Heart left ventricle (tissue), 16 donors: ENCODE results near the gene GPR78. TPM values are rescaled to one million over a fixed set of nuclear protein-coding genes. Genes with fewer than 3 reads are reported as not detected.

ENCODE experiments used
- ATAC-seq, 4 donors: fragments of 200-7000 bp; cut with Tn5 transposase; one replicate each; pipeline ENCODE4 v1.9.1; 2020 to 2022; ENCODE audit warnings: moderate library complexity in 4 of 4, mild to moderate bottlenecking in 3 of 4, moderate number of reproducible peaks in 1 of 4
- DNase-seq, 5 donors: peaks; one replicate each; pipeline ENCODE4 v3.0.0-alpha.2; 2020
- H3K27ac ChIP-seq, 12 donors: fragments of 200-600 bp; sonication (generic) in 4 of 12; one replicate each; pipeline versions ENCODE4 v1.5.0 to v1.8.0; 2016 to 2022; ENCODE audit warnings: mild to moderate bottlenecking in 2 of 12
- H3K27me3 ChIP-seq, 9 donors: fragments of 200-600 bp; sonication (generic) in 2 of 9; one replicate each; pipeline versions ENCODE4 v1.5.1 to v1.8.0; 2016 to 2022; ENCODE audit warnings: mild to moderate bottlenecking in 3 of 9
- H3K36me3 ChIP-seq, 9 donors: fragments of 200-600 bp; sonication (generic) in 2 of 9; one replicate each; pipeline versions ENCODE4 v1.5.0 to v1.8.0; 2018 to 2022; ENCODE audit warnings: mild to moderate bottlenecking in 2 of 9
- H3K4me1 ChIP-seq, 12 donors: fragments of 200-600 bp; sonication (generic) in 4 of 12; one replicate each; pipeline versions ENCODE4 v1.5.0 to v1.8.0; 2016 to 2022; ENCODE audit warnings: mild to moderate bottlenecking in 3 of 12
- H3K4me3 ChIP-seq, 12 donors: fragments of 200-600 bp; sonication (generic) in 4 of 12; one replicate each; pipeline versions ENCODE4 v1.5.0 to v1.8.0; 2017 to 2022; ENCODE audit warnings: mild to moderate bottlenecking in 9 of 12, moderate library complexity in 4 of 12
- H3K9me3 ChIP-seq, 12 donors: fragments of 200-600 bp; sonication (generic) in 4 of 12; one replicate each; pipeline versions ENCODE4 v1.5.0 to v1.8.0; 2016 to 2022; ENCODE audit warnings: mild to moderate bottlenecking in 1 of 12
- CTCF ChIP-seq, 12 donors: fragments of 200-600 bp; sonication (generic) in 4 of 12; IDR thresholded peaks; one replicate each; pipeline versions ENCODE4 v1.5.0 to v1.8.0; 2018 to 2022; ENCODE audit warnings: antibody characterized with exemption in 12 of 12, mild to moderate bottlenecking in 5 of 12
- POLR2A ChIP-seq, 2 donors: fragments of 450-650 bp; IDR thresholded peaks; one replicate each; pipeline ENCODE4 v1.6.1; 2017; ENCODE audit warnings: antibody characterized with exemption in 2 of 2, mild to moderate bottlenecking in 2 of 2, moderate library complexity in 2 of 2
- WGBS, 4 donors: extraction: QIAGEN DNeasy Blood & Tissue Kit in 2 of 4; methylation state at CpG; one replicate each; pipeline versions ENCODE4 v1.1.5 to v1.1.7; 2013 to 2018; 5-methylcytosine and 5-hydroxymethylcytosine counted together
- intact Hi-C, 10 donors: fragments of 100-400 bp; cut with DNase I; formaldehyde crosslinking; loops; one replicate each; pipeline versions ENCODE4 v1.11.1 to v1.14.2; 2022
- polyA plus RNA-seq, 2 donors: library from polyadenylated mRNA; stranded (reverse); fragments of 200-250 nt; gene quantifications; one replicate each; pipeline ENCODE4 v1.2.3, GENCODE V29; 2013
- total RNA-seq, 9 donors: library from RNA; depleted of rRNA in 2 of 9; stranded (reverse); fragments of >200 nt in 2 of 9; fragmentation: NEBNext Ultra II Directional in 3 of 9; extraction: Animal tissue kit (Norgen Biotek cat#: 25700) in 3 of 9; gene quantifications; one replicate each; pipeline versions ENCODE4 v1.1.0 to v1.2.4, GENCODE V29; 2016 to 2023
- donor health status: ischemic (EF 13 %, LVEDD 7.1; RV severe dilation, severe dysfunction).
- donor health status: healthy with polysubstance abuse.
- donor health status: DM: no; HTN: yes; CAD: no.
- donor health status: DM: no; HTN: no; CAD: no.
- donor health status: ischemic (EF 25% LVEDD 6.9; RV normal size, moderate dysfunction).
- donor health status: ischemic (EF 25% LVEDD 5.7; RV mildly dilated, moderate dysfunction).
- donor health status: healthy.
- donor health status: DM: yes; HTN: yes; CAD: no.
- donor health status: ischemic (EF 35%, LVEDD 5.7; RV mildly dilated, moderate dysfunction).
- donor health status: nonischemic (EF 11% LVEDD 7.7; RV severe dilation, severe dysfunction).
- donor health status: DM: yes; HTN: yes; CAD: no.
- donor health status: PGD.
- donor health status: ischemic (EF 29% LVEDD 5.4; RV normal size, mild dysfunction).
- donor health status: nonischemic (EF 23%, LVEDD 6.1; RV moderate dilation, normal function).

GPR78 gene
- total and polyA plus RNA-seq, 11 donors: 0.11 TPM; not detected in 10

GRCh38 chr4:8592366-8593263 is 12.4 kb downstream of the GPR78 start, which contains the start of gene CPZ:
Gene CPZ (plus strand): TSS chr4:8592765. CDS start chr4:8592834, 69 bp downstream.
- intact Hi-C loops: loop anchor here in 9 of 10 donors (2.0 to 10.0 kb wide), 4 partner anchors 124 to 350 kb away; no protein-coding TSS in a partner anchor
- peak within 1 kb of the TSS in 4 of 12 donors; percentile 15 to 32 (median 24) for H3K4me3 ChIP-seq
- DNase-seq (peak in 2 of 5 donors; percentile 18 to 63), ATAC-seq (peak in 2 of 4 donors; percentile 8 to 15)
- peaks cover 0 to 12% (median 0%) of the 10 kb centered on the region in 12 donors for H3K4me1 ChIP-seq
- no peak within 1 kb of the TSS for H3K27ac ChIP-seq
- 3 to 8% (median 4%) methylated on average over 8 to 58 of the region's 58 CpGs for WGBS, 4 donors
- H3K9me3 ChIP-seq: no peaks in the 10 kb centered on the region
- no peaks in the 10 kb centered on the region for H3K36me3 ChIP-seq
- TF ChIP-seq CTCF (IDR thresholded peaks at IDR 0.05) (no peak), POLR2A (IDR thresholded peaks at IDR 0.05) (no peak)
- H3K27me3 ChIP-seq: peaks cover 7 to 57% (median 34%) of the 10 kb centered on the region in 9 donors

- ATAC-seq (no peak), DNase-seq (peak in 1 of 5 donors; percentile 48)
- Histone ChIP-seq H3K4me3 (peak overlapping the region in 4 of 12 donors; percentile 15 to 32 (median 24)), H3K4me1 (peaks cover 0 to 12% (median 0%) of the 10 kb centered on the region in 12 donors), H3K36me3 (no peaks in the 10 kb centered on the region), H3K27me3 (peaks cover 7 to 50% (median 34%) of the 10 kb centered on the region in 9 donors), H3K27ac (no peak overlapping the region), H3K9me3 (no peaks in the 10 kb centered on the region)
- WGBS, 4 donors: 24 to 32% (median 28%) methylated on average over 20 to 24 of the region's 24 CpGs
- TF ChIP-seq POLR2A (IDR thresholded peaks at IDR 0.05) (no peak), CTCF (IDR thresholded peaks at IDR 0.05) (no peak)
- intact Hi-C loops: loop anchor here (1.0 to 10.0 kb wide), 6 partner anchors 124 to 351 kb away; no protein-coding TSS in a partner anchor
Observed at GRCh38 chr4:8593264-8594096, 13.3 kb downstream of the GPR78 start.

- Histone ChIP-seq H3K4me3 (no peak overlapping the region), H3K27ac (no peak overlapping the region), H3K27me3 (peaks cover 7 to 45% (median 34%) of the 10 kb centered on the region in 9 donors), H3K9me3 (no peaks in the 10 kb centered on the region), H3K4me1 (peaks cover 0 to 12% (median 0%) of the 10 kb centered on the region in 12 donors), H3K36me3 (no peaks in the 10 kb centered on the region)
- DNase-seq (peak in 4 of 5 donors; percentile 33 to 50 (median 47)), ATAC-seq (peak in 3 of 4 donors; percentile 30 to 74 (median 66))
- TF ChIP-seq POLR2A (IDR thresholded peaks at IDR 0.05): no peak
- peak; percentile 52 to 75 (median 68) for TF ChIP-seq CTCF (IDR thresholded peaks at IDR 0.05)
- intact Hi-C loops: loop anchor here (1.0 to 10.0 kb wide), 6 partner anchors 125 to 352 kb away; no protein-coding TSS in a partner anchor
- 50 to 60% (median 53%) methylated on average over 20 to 24 of the region's 24 CpGs for WGBS, 4 donors
Observed at GRCh38 chr4:8594097-8595038, 14.2 kb downstream of the GPR78 start.
